ENCODE results near the gene SCUBE1. TPM values are rescaled to one million over a fixed set of nuclear protein-coding genes. Genes with fewer than 3 reads are reported as not detected.

Gene SCUBE1
- total and polyA plus RNA-seq, 2 experiments from 2014 or later = 2.1 to 2.2 TPM

DNA sequence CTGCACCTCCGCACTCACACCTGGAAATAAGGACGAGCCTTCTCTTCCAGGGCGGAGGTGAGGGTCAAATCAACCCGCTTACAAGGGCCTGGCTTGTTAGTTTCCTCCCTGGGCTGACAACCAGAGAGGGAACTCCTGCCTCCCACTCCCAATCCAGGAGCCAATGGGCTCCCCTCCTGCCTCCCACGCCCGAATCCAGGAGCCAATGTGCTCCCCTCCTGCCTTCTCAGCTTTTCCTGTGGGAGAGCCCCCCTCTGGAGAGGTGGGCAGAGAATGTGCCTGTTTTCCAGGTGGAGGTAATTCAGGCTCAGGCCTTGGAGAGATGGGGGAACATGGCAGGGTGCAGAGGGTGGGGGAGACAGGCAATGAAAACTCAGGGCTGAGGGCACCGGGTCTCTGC is 102.6 kb downstream of the SCUBE1 start:
- H2AFZ ChIP-seq = no peak overlapping the region
- no peaks in the 10 kb centered on the region for H3K36me3 ChIP-seq (replicated peaks; ENCODE audit: insufficient read depth, low read depth)
- H3K27me3 ChIP-seq = no peaks in the 10 kb centered on the region
- no peak overlapping the region for H3K4me2 ChIP-seq
- 91% methylated on average over 7 of the region's 7 CpGs for WGBS (ENCODE audit: low lambda C conversion rate, missing lambda C conversion rate)
- DNase-seq (ENCODE audit: low spot score) = no peak
- no peaks in the 10 kb centered on the region for H3K9me2 ChIP-seq (replicated peaks; ENCODE audit: insufficient read depth)
- no peak overlapping the region for H3K4me3 ChIP-seq
- no peaks in the 10 kb centered on the region for H4K20me1 ChIP-seq (ENCODE audit: insufficient read depth, poor library complexity, severe bottlenecking)
- no peaks in the 10 kb centered on the region for H3K9me3 ChIP-seq (ENCODE audit: low read depth)
- no peak overlapping the region for H3K27ac ChIP-seq
- H3K4me1 ChIP-seq (ENCODE audit: insufficient read depth) = no peaks in the 10 kb centered on the region
- H3K79me2 ChIP-seq = no peaks in the 10 kb centered on the region
- TF ChIP-seq, protein P1, sequence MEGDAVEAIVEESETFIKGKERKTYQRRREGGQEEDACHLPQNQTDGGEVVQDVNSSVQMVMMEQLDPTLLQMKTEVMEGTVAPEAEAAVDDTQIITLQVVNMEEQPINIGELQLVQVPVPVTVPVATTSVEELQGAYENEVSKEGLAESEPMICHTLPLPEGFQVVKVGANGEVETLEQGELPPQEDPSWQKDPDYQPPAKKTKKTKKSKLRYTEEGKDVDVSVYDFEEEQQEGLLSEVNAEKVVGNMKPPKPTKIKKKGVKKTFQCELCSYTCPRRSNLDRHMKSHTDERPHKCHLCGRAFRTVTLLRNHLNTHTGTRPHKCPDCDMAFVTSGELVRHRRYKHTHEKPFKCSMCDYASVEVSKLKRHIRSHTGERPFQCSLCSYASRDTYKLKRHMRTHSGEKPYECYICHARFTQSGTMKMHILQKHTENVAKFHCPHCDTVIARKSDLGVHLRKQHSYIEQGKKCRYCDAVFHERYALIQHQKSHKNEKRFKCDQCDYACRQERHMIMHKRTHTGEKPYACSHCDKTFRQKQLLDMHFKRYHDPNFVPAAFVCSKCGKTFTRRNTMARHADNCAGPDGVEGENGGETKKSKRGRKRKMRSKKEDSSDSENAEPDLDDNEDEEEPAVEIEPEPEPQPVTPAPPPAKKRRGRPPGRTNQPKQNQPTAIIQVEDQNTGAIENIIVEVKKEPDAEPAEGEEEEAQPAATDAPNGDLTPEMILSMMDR (IDR thresholded peaks at IDR 0.05; ENCODE audit: poor library complexity) = no peak
- no peak for TF ChIP-seq EZH2 (IDR thresholded peaks at IDR 0.05; ENCODE audit: borderline replicate concordance)
- no peak for TF ChIP-seq EZH2phosphoT487 (IDR thresholded peaks at IDR 0.05; ENCODE audit: low read depth, severe bottlenecking, unreplicated experiment)

DNA sequence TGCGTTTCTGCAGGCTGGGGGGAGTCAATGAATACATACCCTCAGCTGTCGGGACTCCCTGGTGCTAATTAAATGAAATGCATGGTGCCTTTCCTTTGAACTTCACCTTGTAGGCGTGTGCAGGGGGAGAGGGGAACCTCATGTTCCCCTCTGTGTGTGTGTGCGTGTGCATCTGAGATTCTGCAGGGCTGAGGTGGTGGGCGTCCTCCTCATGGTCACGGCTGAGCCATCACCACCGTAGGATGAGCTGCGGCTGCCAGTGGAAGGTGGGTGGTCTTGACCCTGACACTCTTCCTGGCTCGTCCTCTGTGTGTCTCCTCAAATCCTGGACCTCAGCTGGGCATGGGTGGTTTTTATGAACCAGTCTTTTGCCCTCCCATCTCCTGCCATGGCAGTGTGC is 103.2 kb downstream of the SCUBE1 start:
- Histone ChIP-seq H3K4me2 (no peak overlapping the region), H3K36me3 (replicated peaks; ENCODE audit: insufficient read depth, low read depth) (no peaks in the 10 kb centered on the region), H2AFZ (no peak overlapping the region), H3K79me2 (no peaks in the 10 kb centered on the region), H3K9me3 (ENCODE audit: low read depth) (no peaks in the 10 kb centered on the region), H3K27ac (no peak overlapping the region), H3K9me2 (replicated peaks; ENCODE audit: insufficient read depth) (no peaks in the 10 kb centered on the region), H4K20me1 (ENCODE audit: insufficient read depth, poor library complexity, severe bottlenecking) (no peaks in the 10 kb centered on the region), H3K27me3 (no peaks in the 10 kb centered on the region), H3K4me3 (no peak overlapping the region), H3K4me1 (ENCODE audit: insufficient read depth) (no peaks in the 10 kb centered on the region)
- 85% methylated on average over 9 of the region's 9 CpGs for WGBS (ENCODE audit: low lambda C conversion rate, missing lambda C conversion rate)
- TF ChIP-seq EZH2 (IDR thresholded peaks at IDR 0.05; ENCODE audit: borderline replicate concordance) = no peak
- TF ChIP-seq, protein P1 (IDR thresholded peaks at IDR 0.05; ENCODE audit: poor library complexity) = no peak
- no peak for TF ChIP-seq EZH2phosphoT487 (IDR thresholded peaks at IDR 0.05; ENCODE audit: low read depth, severe bottlenecking, unreplicated experiment)
- DNase-seq (ENCODE audit: low spot score) = no peak

DNA sequence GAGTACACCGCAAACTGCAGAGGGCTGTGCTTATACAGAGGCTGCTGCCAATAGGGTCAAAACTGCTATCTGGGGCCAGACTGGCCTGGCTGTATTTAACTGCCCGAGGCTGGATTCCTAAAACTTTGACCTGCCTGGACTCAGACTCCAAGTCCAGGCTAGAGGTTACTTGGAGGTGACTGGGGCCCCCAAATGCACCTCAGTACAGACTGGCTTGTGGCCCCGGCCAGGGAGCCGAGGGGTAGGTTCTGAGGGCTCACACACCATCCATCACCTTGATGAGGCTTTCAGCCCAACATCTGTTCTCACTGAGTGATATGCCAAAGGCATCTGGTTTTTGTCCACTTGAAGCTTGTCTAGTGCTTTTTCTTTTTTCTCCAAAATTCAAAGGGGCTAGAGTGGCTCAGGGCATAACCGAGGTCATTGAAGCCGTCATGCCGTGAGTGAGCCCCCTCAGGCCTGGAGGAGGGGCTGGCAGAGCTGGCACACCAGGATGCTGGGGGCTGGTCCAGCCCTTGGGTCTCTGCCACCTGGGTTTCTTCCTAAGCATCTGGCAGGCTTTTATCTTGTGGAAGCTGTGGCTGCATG is 103.9 kb downstream of the SCUBE1 start:
- H3K9me2 ChIP-seq (replicated peaks; ENCODE audit: insufficient read depth) = no peaks in the 10 kb centered on the region
- H2AFZ ChIP-seq = no peak overlapping the region
- no peaks in the 10 kb centered on the region for H3K36me3 ChIP-seq (replicated peaks; ENCODE audit: insufficient read depth, low read depth)
- no peaks in the 10 kb centered on the region for H3K79me2 ChIP-seq
- TF ChIP-seq, protein P1 (IDR thresholded peaks at IDR 0.05; ENCODE audit: poor library complexity) = no peak
- TF ChIP-seq EZH2phosphoT487 (IDR thresholded peaks at IDR 0.05; ENCODE audit: low read depth, severe bottlenecking, unreplicated experiment) = no peak
- TF ChIP-seq EZH2 (IDR thresholded peaks at IDR 0.05; ENCODE audit: borderline replicate concordance) = no peak
- no peak overlapping the region for H3K4me3 ChIP-seq
- no peaks in the 10 kb centered on the region for H3K27me3 ChIP-seq
- no peak overlapping the region for H3K27ac ChIP-seq
- H3K4me2 ChIP-seq = no peak overlapping the region
- no peak for DNase-seq (ENCODE audit: low spot score)
- H4K20me1 ChIP-seq (ENCODE audit: insufficient read depth, poor library complexity, severe bottlenecking) = no peaks in the 10 kb centered on the region
- 46% methylated on average over 7 of the region's 7 CpGs for WGBS (ENCODE audit: low lambda C conversion rate, missing lambda C conversion rate)
- H3K9me3 ChIP-seq (ENCODE audit: low read depth) = no peaks in the 10 kb centered on the region
- H3K4me1 ChIP-seq (ENCODE audit: insufficient read depth) = no peaks in the 10 kb centered on the region
